HepG2 (cell line): ENCODE measurements around the gene LRRC4. TPM values are rescaled to one million over a fixed set of nuclear protein-coding genes. Genes with fewer than 3 reads are reported as not detected.

Source experiments
- ATAC-seq: fragments of 200-7000 bp; cut with Tn5 transposase; 3 replicates; pipeline ENCODE4 v1.9.1; 2020; ENCODE audit warnings: mild to moderate bottlenecking, moderate library complexity
- BruUV-seq: library from RNA; stranded (reverse); fragments of 400-500 nt; replicated peaks from 2 replicates; lab custom pipeline; 2021; lab: Mats Ljungman, UMichigan
- CTCF ChIA-PET: fragments of 300-600 bp; formaldehyde crosslinking; extraction: SDS; loops from one replicate; lab custom pipeline; 2021; ENCODE audit warnings: low total read pairs, inconsistent platforms, low intra/inter-chr PET ratio; lab: Yijun Ruan, JAX
- POLR2A ChIA-PET: fragments of 350-600 bp; sonication (Branson Sonifier 250); formaldehyde crosslinking; loops from one replicate; lab custom pipeline; 2020; ENCODE audit warnings: antibody characterized with exemption, inconsistent platforms; lab: Yijun Ruan, JAX
- DNase-seq: peaks from one replicate; pipeline ENCODE4 v3.0.0-alpha.2; 2015; ENCODE audit warnings: low spot score
- FAIRE-seq: peaks from 3 replicates; lab custom pipeline; 2011; peaks lifted over from hg19 to GRCh38; lab: Jason Lieb, UNC
- H2AFZ ChIP-seq: one replicate; pipeline ENCODE4 v1.6.1; 2011; ENCODE audit warnings: low read length, inconsistent platforms
- H3K27ac ChIP-seq: fragments of 300-600 bp; 3 replicates; pipeline ENCODE4 v1.8.0; 2011; ENCODE audit warnings: mixed run types, mild to moderate bottlenecking, mixed read lengths, low read length, inconsistent platforms; ENCODE audit not compliant: insufficient read depth; ENCODE audit errors: extremely low read length
- H3K27me3 ChIP-seq, 2 experiments: fragments of 200-600 bp in 1 of 2; 2 replicates in 1 of 2; 3 replicates in 1 of 2; pipeline versions ENCODE4 v1.6.0 to v1.8.0; 2011; ENCODE audit warnings: low read length in 2 of 2, mild to moderate bottlenecking in 2 of 2, moderate library complexity in 2 of 2, inconsistent platforms in 1 of 2; ENCODE audit not compliant: insufficient read depth in 2 of 2, control insufficient read depth in 1 of 2
- H3K36me3 ChIP-seq, 2 experiments: fragments of 200-600 bp in 1 of 2; replicated peaks in 1 of 2; 2 replicates in 1 of 2; 3 replicates in 1 of 2; pipeline versions ENCODE4 v1.5.1 to v1.8.0; 2011; ENCODE audit warnings: low read length in 2 of 2, inconsistent platforms in 1 of 2; ENCODE audit not compliant: insufficient read depth in 2 of 2, control insufficient read depth in 1 of 2
- H3K4me1 ChIP-seq: 2 replicates; pipeline ENCODE4 v1.5.1; 2012; ENCODE audit warnings: low read length, inconsistent platforms; ENCODE audit not compliant: insufficient read depth
- H3K4me2 ChIP-seq: 2 replicates; pipeline ENCODE4 v1.6.0; 2011; ENCODE audit warnings: low read depth, low read length, inconsistent platforms
- H3K4me3 ChIP-seq, 3 experiments: fragments of 200-600 bp in 1 of 3; sonication (generic), shearing (Covaris generic) in 1 of 3; replicated peaks in 1 of 3; 2 replicates each; pipeline ENCODE4 v1.5.1; 2011 to 2016; ENCODE audit warnings: low read length in 3 of 3, inconsistent platforms in 2 of 3, low read depth in 2 of 3, mild to moderate bottlenecking in 2 of 3, control low read depth in 1 of 3, mixed read lengths in 1 of 3; ENCODE audit not compliant: insufficient read depth in 1 of 3
- H3K79me2 ChIP-seq: one replicate; pipeline ENCODE4 v1.6.1; 2011; ENCODE audit warnings: low read length, inconsistent platforms; ENCODE audit not compliant: insufficient read depth
- H3K9ac ChIP-seq: 2 replicates; pipeline ENCODE4 v1.6.0; 2011; ENCODE audit warnings: mild to moderate bottlenecking, low read depth, low read length, inconsistent platforms; ENCODE audit not compliant: insufficient read depth
- H3K9me3 ChIP-seq: 2 replicates; pipeline ENCODE4 v1.5.1; 2012; ENCODE audit warnings: mild to moderate bottlenecking, low read length
- H4K20me1 ChIP-seq: 2 replicates; pipeline ENCODE4 v1.6.0; 2011; ENCODE audit warnings: inconsistent platforms, mild to moderate bottlenecking, low read length, moderate library complexity; ENCODE audit not compliant: insufficient read depth
- ARID2 ChIP-seq: sonication (generic); formaldehyde crosslinking; IDR thresholded peaks from 2 replicates; pipeline ENCODE4 v1.8.1; 2022; ENCODE audit warnings: mild to moderate bottlenecking, missing genetic modification reagents, borderline replicate concordance
- BCL3 ChIP-seq: sonication (generic); formaldehyde crosslinking; IDR thresholded peaks from 2 replicates; pipeline ENCODE4 v1.5.1; 2020; ENCODE audit warnings: mild to moderate bottlenecking, missing genetic modification reagents, moderate library complexity
- CEBPB ChIP-seq: IDR thresholded peaks from 2 replicates; pipeline ENCODE4 v1.6.1; 2011; ENCODE audit warnings: low read depth, low read length, improper control_type of control experiment, borderline replicate concordance
- DR1 ChIP-seq: sonication (generic); formaldehyde crosslinking; IDR thresholded peaks from 2 replicates; pipeline ENCODE4 v1.8.0; 2021; ENCODE audit warnings: mild to moderate bottlenecking, missing genetic modification reagents, inconsistent platforms
- FOXC1 ChIP-seq: sonication (generic); formaldehyde crosslinking; IDR thresholded peaks from 2 replicates; pipeline ENCODE4 v1.8.0; 2022; ENCODE audit warnings: mild to moderate bottlenecking, missing genetic modification reagents, borderline replicate concordance
- KDM3A ChIP-seq: IDR thresholded peaks from 2 replicates; pipeline ENCODE4 v1.6.1; 2018; ENCODE audit warnings: low read depth, missing compliant biosample characterization
- MEF2D ChIP-seq: sonication (generic); formaldehyde crosslinking; IDR thresholded peaks from 2 replicates; pipeline ENCODE4 v1.5.1; 2020; ENCODE audit warnings: mild to moderate bottlenecking, missing genetic modification reagents
- MLX ChIP-seq: IDR thresholded peaks from 2 replicates; pipeline ENCODE4 v1.6.1; 2016
- MLXIP ChIP-seq: sonication (generic); formaldehyde crosslinking; IDR thresholded peaks from 2 replicates; pipeline ENCODE4 v1.9.0; 2021; ENCODE audit warnings: missing genetic modification reagents, borderline replicate concordance
- NR2F1 ChIP-seq, 2 experiments: fragments of 450-650 bp in 1 of 2; formaldehyde crosslinking in 1 of 2; IDR thresholded peaks; 2 replicates each; pipeline versions ENCODE4 v1.5.0 to v1.6.1; 2016 to 2020; ENCODE audit warnings: mild to moderate bottlenecking in 1 of 2, missing compliant biosample characterization in 1 of 2, missing genetic modification reagents in 1 of 2, moderate library complexity in 1 of 2
- ONECUT2 ChIP-seq: sonication (generic); formaldehyde crosslinking; IDR thresholded peaks from 2 replicates; pipeline ENCODE4 v1.4.0; 2020; ENCODE audit warnings: missing genetic modification reagents
- XBP1 ChIP-seq: sonication (generic); formaldehyde crosslinking; IDR thresholded peaks from 2 replicates; pipeline ENCODE4 v1.5.0; 2020; ENCODE audit warnings: missing genetic modification reagents
- ZNF253 ChIP-seq: sonication (generic); formaldehyde crosslinking; IDR thresholded peaks from 2 replicates; pipeline ENCODE4 v1.8.0; 2022; ENCODE audit warnings: mild to moderate bottlenecking, missing genetic modification reagents, borderline replicate concordance
- ZNF570 ChIP-seq: sonication (generic); formaldehyde crosslinking; IDR thresholded peaks from 2 replicates; pipeline ENCODE4 v1.4.0; 2020; ENCODE audit warnings: mild to moderate bottlenecking, missing genetic modification reagents, borderline replicate concordance
- WGBS: methylation state at CpG from one replicate; pipeline ENCODE4 v1.1.6; 2017; ENCODE audit warnings: low lambda C conversion rate; 5-methylcytosine and 5-hydroxymethylcytosine counted together
- in situ Hi-C: cut with HindIII; loops from 2 replicates; pipeline ENCODE4 v1.10.0; 2017; ENCODE audit warnings: low pct_unique_long_range_greater_than_20kb; ENCODE audit not compliant: extremely low pct_ligation_motif_present
- intact Hi-C: fragments of 100-400 bp; cut with micrococcal nuclease; formaldehyde crosslinking; loops from one replicate; pipeline ENCODE4 v1.10.0; 2022; ENCODE audit not compliant: unreplicated experiment
- polyA plus RNA-seq, 8 experiments: library from polyadenylated mRNA; depleted of rRNA in 3 of 8; stranded (reverse) in 7 of 8; unstranded in 1 of 8; fragments of >200 nt; fragmentation: Illumina TruSeq in 4 of 8; extraction: Trizol in 4 of 8; gene quantifications; 2 replicates each; pipeline versions ENCODE4 v1.2.1 to v1.2.3, GENCODE V29; 2011 to 2016; ENCODE audit warnings: low read depth in 4 of 8, missing spikeins in 1 of 8, mixed read lengths in 1 of 8; ENCODE audit not compliant: insufficient read depth in 1 of 8
- total RNA-seq, 5 experiments: library from RNA; depleted of rRNA; stranded (reverse); fragments of >200 nt; fragmentation: Illumina TruSeq; extraction: Trizol; gene quantifications; 2 replicates each; pipeline ENCODE4 v1.2.3, GENCODE V29; 2016; ENCODE audit warnings: low read depth in 1 of 5
- TF ChIP-seq, protein P1 (sequence below): sonication (generic); formaldehyde crosslinking; IDR thresholded peaks from 2 replicates; pipeline ENCODE4 v1.4.0; 2020; ENCODE audit warnings: missing genetic modification reagents

LRRC4 gene
- total and polyA plus RNA-seq, 2 of the 13 experiments (the other 11 are each of a cell fraction or from before 2014, with no cell fraction given), result not detected

DNA sequence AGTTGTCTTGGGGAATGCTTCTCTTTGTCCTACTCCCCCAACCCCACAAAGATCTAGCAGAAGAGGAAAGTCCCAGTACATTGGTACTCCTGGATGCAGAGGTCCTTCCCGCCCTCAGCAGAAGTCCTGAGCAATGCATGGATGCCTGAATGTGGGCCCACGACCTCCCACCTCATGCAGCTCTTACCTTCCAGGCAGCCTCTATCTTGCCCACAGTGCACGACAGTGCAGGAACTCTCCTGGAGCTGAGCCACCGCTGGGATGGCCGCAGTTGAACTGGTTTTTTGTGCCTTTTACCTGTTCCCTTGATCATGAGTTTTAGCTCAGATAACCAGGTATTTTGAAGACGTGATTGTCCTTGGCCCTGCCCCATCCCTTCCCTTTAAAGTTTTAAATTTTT is 37.9 kb downstream of the LRRC4 start (continued):
- TF ChIP-seq, protein P1, sequence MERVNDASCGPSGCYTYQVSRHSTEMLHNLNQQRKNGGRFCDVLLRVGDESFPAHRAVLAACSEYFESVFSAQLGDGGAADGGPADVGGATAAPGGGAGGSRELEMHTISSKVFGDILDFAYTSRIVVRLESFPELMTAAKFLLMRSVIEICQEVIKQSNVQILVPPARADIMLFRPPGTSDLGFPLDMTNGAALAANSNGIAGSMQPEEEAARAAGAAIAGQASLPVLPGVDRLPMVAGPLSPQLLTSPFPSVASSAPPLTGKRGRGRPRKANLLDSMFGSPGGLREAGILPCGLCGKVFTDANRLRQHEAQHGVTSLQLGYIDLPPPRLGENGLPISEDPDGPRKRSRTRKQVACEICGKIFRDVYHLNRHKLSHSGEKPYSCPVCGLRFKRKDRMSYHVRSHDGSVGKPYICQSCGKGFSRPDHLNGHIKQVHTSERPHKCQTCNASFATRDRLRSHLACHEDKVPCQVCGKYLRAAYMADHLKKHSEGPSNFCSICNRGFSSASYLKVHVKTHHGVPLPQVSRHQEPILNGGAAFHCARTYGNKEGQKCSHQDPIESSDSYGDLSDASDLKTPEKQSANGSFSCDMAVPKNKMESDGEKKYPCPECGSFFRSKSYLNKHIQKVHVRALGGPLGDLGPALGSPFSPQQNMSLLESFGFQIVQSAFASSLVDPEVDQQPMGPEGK (CRISPR knock-in tag), result no peak
- TF ChIP-seq ARID2 (CRISPR knock-in tag), result no peak

DNA sequence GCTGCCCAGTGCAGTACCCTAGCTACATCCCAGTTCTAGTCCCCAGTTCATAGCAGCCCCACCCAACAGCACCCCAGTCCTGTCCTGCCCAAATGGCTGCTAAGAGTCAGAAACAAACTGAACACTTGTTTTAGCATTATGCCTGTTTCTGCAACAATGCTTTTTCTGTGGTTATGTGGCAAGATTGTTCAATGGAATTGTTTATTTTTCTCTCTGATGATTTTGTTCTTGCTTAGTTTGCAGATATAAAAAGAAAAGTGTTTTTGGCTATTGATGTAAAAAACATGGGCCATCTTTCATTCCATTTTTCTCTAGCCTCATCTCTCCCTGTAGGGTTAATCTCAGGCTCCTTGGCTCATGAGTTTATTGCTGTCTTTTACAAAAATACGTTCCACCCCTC is 42.5 kb downstream of the LRRC4 start:
- FAIRE-seq (no peak), ATAC-seq (no peak), DNase-seq (no peak)
- 96% methylated on average over 1 of the region's 1 CpG for WGBS
- H2AFZ ChIP-seq, result no peak overlapping the region
- no peak overlapping the region for H3K4me3 ChIP-seq
- peaks cover 11 to 56% of the 10 kb centered on the region in 2 experiments for H3K36me3 ChIP-seq
- no peak overlapping the region for H3K27ac ChIP-seq
- 0 out of 2 replicates have a peak, but pooled peaks cover 4% of the 10 kb centered on the region for H4K20me1 ChIP-seq
- in situ Hi-C loops (no loop called here), intact Hi-C loops (no loop called here)
- ChIA-PET CTCF (no interaction called here), POLR2A (no interaction called here)
- H3K9me3 ChIP-seq, result no peaks in the 10 kb centered on the region
- H3K4me2 ChIP-seq, result no peak overlapping the region
- H3K27me3 ChIP-seq, result no peaks in the 10 kb centered on the region
- no peak overlapping the region for H3K9ac ChIP-seq
- no TSS peak for BruUV-seq
- no peaks in the 10 kb centered on the region for H3K4me1 ChIP-seq
- H3K79me2 ChIP-seq, result no peaks in the 10 kb centered on the region
- no peak for TF ChIP-seq NR2F1 (CRISPR knock-in tag; IDR thresholded peaks at IDR 0.05)
- no peak for TF ChIP-seq ZNF253 (CRISPR knock-in tag)
- TF ChIP-seq KDM3A, result no peak
- TF ChIP-seq MEF2D, result no peak
- TF ChIP-seq ZNF570 (CRISPR knock-in tag), result no peak
- TF ChIP-seq CEBPB, result no peak
- TF ChIP-seq FOXC1, result no peak
- no peak for TF ChIP-seq XBP1
- TF ChIP-seq DR1 (CRISPR knock-in tag), result no peak
- no peak for TF ChIP-seq BCL3
- TF ChIP-seq MLXIP (CRISPR knock-in tag), result no peak
- no peak for TF ChIP-seq MLX
- TF ChIP-seq ONECUT2 (CRISPR knock-in tag), result no peak
